GM19240 (cell line): ENCODE data around the gene RORC.

Source experiments
- DNase-seq: peaks from one replicate; pipeline ENCODE4 v3.0.0; 2011; ENCODE audit warnings: low spot score; ENCODE audit not compliant: insufficient read length

The RORC gene

DNA sequence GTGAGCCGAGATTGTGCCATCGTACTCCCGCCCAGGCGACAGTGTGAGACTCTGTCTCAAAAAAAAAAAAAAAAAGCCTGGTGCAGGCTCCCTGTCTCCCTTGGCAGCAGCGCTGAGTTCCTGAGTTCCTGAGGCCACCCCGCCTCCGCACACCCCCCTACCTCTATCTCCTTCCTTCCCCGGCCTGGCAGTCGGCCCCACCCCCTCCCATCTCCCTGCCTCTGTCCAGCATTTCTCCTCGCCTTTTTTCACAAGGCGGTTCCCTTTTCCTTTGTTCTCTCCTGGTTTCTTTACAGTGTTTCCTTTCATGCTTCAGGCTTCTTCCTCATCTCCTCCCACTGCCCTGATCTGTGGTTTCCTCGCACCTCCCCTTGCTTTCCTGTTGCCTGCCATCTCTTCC lies 2.7 kb downstream of the RORC start:
- no peak for DNase-seq

DNA sequence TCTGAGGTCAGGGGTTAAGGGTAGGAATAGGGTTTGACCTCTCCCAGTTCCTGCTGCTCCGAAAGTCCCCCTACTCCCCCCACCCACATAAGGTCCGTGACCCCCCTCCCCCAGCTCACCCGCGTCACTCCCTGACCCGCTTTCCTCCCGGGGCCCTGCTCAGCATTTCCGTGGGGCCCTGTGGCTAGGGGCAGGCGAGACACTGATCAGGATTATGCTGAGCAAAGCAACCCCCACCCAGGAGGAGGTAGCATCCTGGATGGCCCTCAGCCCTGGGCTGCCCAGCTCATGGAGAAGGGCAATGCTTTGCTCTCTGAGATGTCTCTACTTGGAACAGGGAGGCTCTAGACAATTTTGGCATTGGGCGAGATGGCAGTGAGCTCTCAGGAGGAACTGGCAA lies 3.7 kb downstream of the RORC start:
- no peak for DNase-seq

DNA sequence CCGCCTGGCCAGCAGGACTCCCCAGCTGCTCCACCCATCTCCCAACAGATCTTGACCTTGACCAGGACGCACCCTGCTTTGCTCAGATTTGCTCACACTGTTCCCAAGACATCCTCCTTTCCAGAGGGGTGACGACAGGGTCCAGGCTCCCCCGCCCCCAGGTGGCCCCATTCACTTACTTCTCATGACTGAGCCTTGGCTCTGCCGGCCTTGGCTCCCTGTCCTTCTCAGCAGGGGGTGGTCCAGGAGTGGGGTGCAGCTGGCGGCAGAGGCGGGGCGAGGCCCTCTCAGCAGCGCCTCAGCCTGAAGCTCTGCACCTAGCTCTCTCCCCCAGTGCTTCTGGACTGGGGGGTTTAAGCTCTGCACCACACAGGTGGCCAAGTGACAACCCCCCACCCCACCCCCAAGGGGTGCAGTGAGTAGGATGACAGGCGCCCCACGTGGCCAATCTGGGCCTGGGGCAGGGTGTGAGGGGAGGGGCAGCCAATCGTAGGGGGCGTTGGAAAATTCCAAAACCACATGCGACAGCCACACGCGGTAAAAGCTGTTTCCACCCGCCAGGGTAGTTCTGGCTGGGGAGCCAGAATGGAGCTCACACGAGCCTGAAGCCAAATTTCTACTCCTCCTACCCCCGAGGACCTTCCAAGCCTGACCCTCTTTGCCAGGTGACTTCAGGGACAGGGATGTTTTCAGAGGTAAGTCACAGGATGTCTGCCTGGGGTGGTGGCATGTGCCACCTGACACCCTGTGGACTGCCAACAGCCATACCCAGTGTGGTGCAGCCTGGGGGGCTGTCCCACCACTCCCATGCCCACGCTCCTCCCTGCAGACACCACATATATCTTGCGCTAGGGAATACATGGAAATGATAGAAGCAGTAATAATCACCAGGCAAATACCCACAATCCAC lies 5.6 kb downstream of the RORC start:
- no peak for DNase-seq

DNA sequence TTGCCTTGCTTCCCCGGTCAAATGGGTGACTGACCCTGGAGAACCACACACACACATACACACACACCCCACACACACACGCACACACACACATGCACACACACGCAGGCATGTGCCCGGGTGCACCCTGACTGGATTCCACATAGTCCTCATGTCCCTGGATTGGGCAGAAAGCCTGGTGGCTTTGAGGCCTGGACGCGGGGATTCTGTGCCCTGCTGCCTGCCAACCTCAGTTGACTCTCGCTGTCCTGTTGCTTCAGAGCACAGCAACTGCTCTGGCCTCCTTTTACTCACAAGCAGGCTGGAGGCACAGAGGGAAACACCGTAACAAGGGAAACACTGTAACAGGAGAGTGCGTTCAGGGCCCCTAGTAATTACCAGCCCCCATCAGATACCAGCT lies 6.4 kb downstream of the RORC start:
- DNase-seq, result no peak

DNA sequence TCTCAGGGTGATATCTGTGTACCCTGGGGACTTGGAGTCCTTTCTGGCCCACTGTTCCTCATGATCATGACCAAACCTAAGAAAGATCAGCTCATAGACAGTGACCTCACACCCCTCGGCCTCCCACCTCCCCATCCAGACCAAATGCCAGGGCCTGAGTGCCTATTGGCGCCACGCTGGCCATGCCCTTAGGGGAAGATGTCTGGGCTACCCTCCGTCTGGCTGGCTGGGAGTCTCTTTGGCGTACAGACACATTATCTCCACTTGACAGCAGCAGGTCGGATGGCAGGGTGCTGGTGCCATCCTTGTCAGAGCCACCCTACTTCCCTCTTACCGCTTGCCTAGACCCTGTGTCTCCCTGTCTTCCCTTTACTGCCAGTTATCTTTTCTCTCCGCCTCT lies 8.4 kb downstream of the RORC start:
- DNase-seq, result no peak

DNA sequence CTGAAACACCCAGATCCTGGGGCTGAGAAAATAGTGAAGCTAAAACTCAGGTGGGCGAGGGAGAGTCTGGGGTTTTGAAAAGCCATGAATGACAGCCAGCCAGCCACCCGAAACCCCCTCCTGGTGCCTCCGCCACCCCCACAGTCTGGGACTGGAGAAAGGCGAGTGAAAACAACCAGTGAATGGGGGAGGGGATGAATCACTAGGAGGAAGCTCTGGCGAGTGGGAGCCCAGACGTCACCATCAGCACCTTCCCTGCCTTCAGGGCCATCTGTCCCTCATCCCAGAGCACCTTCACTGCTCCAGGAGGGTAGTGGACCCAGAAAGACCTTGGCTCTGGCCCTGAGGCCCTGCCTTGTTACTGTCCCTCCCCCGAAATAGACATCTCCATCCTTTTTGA lies 9.2 kb downstream of the RORC start:
- no peak for DNase-seq

DNA sequence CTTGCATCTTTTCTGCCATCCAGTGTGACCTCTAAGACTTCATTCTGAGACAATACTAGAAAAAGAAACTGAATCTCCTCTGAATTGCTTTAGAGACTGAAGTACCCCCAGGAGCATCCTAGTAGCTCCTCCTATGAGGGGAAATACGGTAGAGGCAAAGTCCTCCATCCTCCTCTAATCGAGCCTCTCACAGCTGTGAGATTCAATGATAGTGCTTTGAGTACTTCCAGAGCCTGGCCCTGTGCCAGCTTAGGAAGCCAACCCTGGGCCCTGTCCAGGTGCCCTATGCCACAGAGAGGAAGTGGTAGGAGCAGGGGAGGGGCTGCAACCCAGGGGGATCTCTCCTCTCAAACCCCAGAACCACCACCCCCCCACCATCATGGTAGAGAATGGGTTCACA lies 10.7 kb downstream of the RORC start:
- no peak for DNase-seq

DNA sequence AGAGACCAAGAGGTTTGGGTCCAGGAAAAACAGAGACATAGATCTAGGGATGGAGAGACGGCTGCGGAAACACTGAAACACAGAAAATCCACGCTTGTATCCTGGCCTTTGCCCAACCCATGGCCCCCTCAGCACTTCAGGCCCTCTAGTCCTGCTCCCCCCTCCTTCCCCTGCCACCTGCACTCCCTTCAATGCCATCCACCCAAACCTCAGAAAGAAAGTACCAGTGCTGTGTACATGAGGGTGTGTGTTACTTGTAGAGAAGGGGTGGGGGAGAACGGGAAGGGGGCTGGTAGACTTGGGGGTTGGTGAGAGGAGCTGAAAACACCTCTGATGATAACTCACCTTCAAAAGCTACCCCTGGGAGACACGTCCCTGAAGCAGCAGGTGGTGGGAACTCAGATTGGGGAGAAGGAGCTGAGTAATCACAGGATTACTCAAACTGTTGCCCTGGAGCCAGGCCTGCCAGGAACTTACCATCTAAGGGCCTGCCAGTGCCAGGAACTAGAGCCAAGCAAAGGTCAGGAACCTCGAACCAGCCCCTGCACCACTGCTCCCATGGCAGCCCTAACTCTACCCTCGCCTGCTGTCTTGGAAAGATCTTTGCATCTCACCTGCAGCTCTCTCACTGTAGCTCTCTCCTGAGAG lies 11.5 kb downstream of the RORC start:
- DNase-seq, result no peak

DNA sequence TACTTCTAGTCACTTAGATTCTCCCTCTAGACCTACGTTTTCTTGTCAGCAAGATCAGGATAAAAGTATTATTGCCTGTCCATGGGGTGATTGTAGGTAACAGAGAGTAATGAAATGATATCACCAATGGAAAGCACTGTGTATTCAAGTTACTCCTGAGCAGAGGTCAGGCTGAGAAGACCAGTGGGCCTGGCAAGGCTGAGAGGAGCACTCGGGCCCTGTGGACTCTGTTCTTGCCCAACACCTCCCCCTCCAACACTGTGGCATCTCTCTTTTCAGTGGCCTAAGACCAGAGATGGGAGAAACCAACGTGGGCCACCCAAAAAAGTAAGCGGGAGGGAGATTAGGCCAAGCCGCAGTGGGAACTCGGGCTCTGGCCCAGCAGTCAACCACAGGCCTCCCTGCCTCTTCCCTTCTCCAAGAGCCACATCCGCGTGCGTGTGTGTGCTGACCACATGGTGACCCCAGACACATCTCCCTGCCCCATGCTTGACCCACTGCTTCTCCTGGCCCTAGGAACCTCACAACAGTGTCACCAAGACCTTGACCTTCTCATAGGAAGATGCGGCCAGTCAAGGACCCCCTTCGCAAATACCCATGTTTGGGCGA lies 12.3 kb downstream of the RORC start:
- no peak for DNase-seq

DNA sequence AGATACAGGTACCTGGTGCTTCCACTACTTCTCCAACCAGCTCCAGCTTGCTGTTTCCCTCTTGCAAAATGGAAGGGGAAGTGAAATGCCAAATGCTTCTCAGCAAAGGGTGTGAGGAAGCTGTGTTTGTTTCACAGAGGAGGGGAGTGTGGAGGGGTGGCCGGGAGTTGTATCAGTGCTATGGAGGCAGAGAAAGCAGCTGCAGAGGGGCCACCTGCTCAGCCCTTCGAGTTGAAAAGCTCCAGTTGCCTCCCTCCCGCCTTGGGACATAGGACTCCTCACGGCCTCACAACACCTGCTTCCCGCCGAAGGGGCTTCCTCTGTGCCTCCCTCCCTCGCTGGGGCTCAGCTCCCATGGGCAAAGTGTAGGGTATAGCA lies 14.3 kb downstream of the RORC start:
- DNase-seq, result no peak

DNA sequence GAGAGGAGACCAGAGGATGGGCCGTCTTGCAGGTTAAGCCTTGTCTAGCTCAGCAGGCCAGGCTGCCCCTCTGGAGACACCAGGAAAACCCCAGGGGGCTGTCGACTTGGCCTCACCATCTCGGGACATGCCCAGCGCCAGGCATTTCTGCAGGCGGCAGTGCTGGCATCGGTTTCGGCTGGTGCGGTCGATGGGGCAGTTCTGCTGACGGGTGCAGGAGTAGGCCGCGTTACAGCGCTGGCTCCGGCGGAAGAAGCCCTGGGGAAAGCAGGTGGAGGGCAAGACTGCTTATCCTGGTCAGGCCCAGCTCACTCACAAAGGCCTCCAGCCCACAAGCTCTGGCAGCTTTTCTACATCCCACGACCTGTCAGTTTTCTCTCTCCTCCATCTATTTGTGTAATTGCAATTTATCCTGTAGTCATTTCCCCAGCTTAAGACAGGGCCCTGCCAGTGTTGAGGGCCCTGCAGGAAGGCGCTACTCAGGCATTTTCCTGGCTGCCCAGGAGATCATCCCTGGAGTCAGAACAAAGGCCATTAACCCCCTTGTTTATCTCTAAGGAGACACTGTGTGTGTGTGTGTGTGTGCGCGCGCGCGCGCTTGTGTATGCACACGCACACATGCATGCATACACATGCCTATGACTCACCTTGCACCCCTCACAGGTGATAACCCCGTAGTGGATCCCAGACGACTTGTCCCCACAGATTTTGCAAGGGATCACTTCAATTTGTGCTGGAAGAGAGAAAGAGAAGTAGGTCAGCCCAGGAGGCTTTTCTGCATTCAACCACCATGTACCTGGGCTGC lies 14.9 kb downstream of the RORC start:
- DNase-seq, result no peak

DNA sequence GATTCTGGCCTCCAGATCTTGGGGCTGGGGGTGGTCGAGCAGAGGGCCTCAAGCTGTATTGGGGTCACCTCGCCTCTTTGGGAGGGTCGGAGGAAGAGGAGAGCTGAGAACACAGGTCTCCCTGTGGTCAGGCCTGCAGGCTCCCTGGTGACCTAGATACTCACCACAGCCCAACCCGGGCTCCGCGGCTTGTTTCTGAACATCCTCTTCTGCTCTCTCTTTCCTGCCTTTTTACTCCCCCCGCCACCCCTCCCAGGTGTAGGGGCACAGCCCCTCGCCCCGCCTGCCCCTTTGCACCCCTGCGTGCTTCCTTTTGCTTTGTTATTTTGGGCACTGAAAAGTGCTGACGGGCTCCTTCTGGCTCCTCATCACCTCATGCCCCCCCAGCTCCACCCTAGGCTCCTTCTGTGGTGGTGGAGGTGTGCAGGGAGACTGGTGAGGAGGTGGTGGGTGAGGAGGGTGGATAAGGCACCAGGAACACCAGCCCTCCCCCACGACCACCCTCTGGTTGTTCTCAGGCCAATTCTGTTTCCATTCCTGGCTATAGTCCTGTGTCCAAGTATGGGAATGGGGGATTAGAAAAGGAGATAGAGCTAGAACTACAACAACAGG lies 15.8 kb downstream of the RORC start:
- no peak for DNase-seq

DNA sequence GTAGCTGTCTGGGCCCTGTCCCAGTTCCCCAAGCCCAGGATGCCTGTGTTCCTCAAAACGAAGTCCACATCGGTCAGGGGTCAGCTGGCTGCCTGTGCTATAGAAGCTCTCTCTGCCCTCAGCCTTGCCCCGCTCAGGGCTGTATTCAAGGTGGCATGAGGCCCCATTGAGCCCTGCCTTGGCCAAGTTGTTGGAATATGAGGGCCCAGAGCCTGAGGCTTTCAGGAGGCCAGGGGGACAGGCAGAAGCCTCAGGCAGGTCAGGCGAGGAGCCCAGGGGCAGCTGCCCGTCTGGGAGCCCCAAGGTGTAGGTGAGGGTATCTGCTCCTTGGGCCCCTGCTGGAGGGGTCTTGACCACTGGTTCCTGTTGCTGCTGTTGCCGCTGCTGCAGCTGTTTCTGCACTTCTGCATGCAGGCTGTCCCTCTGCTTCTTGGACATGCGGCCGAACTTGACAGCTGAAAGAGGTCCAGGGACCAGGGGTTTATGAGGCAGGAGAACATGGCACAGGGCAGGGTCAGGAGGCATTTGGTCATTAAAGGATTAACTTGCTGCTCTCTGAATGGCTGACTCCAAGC lies 16.5 kb downstream of the RORC start:
- DNase-seq, result no peak

DNA sequence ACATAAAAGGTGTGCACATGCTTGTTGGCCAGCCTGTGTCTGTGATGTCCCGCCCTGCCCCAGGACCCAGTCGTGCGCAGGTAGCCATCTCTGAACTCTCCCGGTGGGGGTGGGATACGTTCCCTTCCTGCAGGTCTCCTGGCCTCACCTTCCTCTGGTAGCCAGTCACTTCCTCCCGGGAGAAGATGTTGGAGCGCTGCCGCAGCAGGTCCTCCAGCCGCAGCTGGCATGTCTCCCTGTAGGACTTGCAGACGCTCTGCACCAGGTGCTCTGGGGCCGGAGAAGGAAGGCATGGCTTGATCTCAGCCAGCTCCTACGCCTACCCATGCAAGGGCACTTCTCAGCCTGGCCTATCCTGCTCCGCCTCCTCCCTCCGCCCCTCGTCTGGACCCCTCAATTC lies 17.2 kb downstream of the RORC start:
- no peak for DNase-seq

DNA sequence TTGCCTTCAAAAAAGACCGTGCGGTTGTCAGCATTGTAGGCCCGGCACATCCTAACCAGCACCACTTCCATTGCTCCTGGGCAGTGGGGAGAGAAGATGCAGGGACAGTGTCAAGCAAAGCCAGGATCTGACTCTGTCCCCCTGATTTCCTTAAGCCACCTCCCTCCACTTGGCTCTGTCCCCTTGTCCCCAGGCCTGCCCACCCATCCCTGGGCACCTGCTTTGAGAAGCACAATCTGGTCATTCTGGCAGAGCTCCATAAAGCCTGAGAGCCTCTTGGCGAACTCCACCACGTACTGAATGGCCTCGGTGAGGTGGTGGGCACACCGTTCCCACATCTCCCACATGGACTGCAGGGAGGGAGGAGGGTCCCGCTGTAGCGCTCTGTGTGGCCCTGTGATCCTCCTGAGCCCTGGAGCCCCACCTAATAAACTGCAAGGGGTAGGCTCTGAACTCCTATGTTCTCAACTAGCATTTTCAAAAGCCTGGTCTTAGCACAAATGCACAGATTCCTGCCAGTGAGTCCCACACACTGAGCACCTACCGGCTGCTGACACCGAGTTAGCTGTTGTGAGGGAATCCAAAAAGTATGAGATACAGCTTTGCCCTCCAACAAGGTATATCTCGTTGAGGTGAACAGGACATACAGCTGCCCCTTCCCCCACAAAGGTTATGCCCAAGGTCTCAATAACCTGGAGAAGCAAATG lies 18.2 kb downstream of the RORC start:
- DNase-seq, result no peak

DNA sequence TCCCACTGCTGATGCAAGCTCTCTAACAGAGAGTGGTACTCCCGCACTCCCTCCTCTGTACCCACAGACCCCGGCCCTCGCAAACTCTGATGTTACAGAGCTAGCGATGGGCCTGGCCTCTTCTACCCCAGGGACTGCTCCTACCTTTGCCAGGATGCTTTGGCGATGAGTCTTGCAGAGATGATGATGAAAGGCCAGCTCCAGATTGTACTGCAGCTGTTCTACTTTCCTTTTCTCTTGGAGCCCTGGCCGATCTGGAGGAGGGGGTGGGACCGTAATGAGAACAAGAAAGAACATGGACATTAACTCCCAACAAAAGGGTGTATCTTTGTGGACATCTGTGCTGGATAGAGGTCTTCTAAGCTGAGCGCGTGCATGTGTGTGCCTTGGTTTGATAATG lies 20.4 kb downstream of the RORC start:
- DNase-seq, result no peak

DNA sequence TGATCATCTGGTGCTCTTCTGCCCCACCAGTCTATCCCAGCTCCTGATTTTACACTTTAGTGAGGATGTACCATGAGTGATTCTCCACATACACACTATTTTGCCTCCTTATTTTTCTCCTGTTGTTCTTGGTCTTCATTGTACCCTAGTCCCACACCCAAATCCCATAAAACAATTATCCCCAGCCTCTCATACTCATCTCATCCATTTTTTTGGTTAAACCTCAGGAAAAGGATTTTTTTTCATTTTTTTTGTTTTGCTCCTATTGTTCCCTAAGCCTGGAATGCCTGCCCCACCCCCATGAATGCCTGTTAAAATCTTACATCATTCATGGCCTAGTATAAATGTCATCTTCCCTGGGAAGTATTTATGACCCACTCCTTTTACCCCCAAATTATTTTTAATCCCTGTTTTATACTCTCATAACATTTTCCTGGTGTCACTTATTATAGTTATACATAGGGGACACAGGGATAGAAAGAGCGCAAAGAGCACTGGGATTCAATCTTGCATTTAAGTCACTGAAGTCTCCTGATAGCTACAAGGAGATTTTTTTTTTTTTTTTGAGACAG lies 21.5 kb downstream of the RORC start:
- no peak for DNase-seq

DNA sequence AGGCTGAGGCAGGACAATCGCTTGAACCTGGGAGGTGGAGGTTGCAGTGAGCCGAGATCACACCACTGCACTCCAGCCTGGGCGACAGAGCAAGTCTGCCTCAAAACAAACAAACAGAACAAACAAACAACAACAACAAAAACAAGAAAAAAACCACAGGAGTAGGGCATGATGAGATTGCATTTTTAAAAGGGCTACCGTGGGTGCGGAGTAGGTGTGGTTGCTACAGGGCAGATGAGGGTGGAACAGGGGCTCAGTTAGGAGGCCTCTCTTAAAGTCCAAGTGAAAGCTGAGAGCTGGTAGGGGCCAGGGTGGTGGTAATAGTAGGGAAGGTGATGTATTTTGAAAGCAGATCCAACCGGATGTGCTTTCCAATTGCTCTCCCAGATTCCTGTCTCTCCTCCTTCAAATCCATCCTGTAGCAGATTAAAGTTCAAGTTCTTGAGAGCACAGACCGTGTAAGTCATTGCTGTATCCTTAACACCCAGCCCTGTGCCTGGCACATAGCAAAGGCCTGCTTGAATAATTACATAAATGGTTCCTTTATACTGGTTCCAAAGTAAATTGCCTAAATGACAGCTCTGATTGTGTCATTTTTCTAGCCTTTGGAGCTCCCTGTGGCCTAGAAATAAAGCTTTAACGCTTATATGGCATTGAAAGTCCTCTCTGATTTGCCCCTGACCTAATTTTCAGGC lies 22.2 kb downstream of the RORC start:
- DNase-seq, result no peak

DNA sequence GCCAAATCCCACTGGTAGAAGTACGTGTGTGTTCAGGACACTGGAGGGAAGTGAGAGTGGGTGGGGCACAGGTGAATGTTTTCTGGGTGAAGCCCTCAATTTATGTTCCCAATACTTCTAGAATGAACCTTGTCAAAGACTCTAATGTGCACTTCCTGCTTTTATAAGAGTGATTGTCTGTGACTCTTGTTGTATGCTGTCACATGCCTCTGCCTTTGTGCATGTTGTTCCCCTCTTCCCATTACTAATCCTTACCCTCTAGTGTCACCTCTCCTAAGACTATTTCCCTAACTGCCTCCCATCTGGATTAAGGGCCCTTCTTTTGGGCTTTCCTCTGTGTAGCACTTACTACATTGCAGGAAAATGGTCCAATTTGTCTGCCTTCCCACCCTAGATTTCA lies 23.8 kb downstream of the RORC start:
- no peak for DNase-seq
